H1 (cell line): ENCODE measurements around the gene MPST. TPM values are rescaled to one million over a fixed set of nuclear protein-coding genes. Genes with fewer than 3 reads are reported as not detected.

Source experiments
- CTCF ChIA-PET: fragments of 300-600 bp; sonication (Branson Sonifier 250); formaldehyde crosslinking; loops from one replicate; lab custom pipeline; 2021; ENCODE audit not compliant: partially characterized antibody; lab: Charles Lee
- POLR2A ChIA-PET: fragments of 300-600 bp; sonication (Branson Sonifier 250); formaldehyde crosslinking; loops from one replicate; lab custom pipeline; 2021; ENCODE audit warnings: inconsistent platforms; ENCODE audit not compliant: partially characterized antibody; lab: Charles Lee
- DNase-seq, 2 experiments: peaks; one replicate each; pipeline versions ENCODE4 v3.0.0 to v3.0.0-alpha.2; 2010 to 2022; ENCODE audit warnings: low spot score in 2 of 2, low read depth in 1 of 2, mixed read lengths in 1 of 2
- FAIRE-seq: peaks from 2 replicates; lab custom pipeline; 2011; peaks lifted over from hg19 to GRCh38; lab: Jason Lieb, UNC
- H2AFZ ChIP-seq: 2 replicates; pipeline ENCODE4 v1.8.1; 2012; ENCODE audit warnings: low read length, inconsistent platforms
- H2AK5ac ChIP-seq: 2 replicates; pipeline ENCODE4 v1.6.1; 2013; ENCODE audit warnings: low read depth, low read length
- H2BK120ac ChIP-seq: replicated peaks from 2 replicates; pipeline ENCODE3; 2013; ENCODE audit warnings: low read depth, low read length, inconsistent platforms
- H2BK12ac ChIP-seq: 2 replicates; pipeline ENCODE4 v1.6.1; 2013; ENCODE audit warnings: low read depth, low read length
- H2BK15ac ChIP-seq: 2 replicates; pipeline ENCODE4 v1.6.1; 2013; ENCODE audit warnings: low read length
- H2BK20ac ChIP-seq: 2 replicates; pipeline ENCODE4 v1.6.1; 2013; ENCODE audit warnings: low read length
- H2BK5ac ChIP-seq: 2 replicates; pipeline ENCODE4 v1.6.1; 2013; ENCODE audit warnings: low read depth, low read length
- H3K14ac ChIP-seq: 2 replicates; pipeline ENCODE4 v1.6.1; 2013; ENCODE audit warnings: inconsistent platforms; ENCODE audit not compliant: insufficient read length
- H3K18ac ChIP-seq: 2 replicates; pipeline ENCODE4 v1.6.1; 2013; ENCODE audit warnings: low read length; ENCODE audit errors: extremely low read depth
- H3K23ac ChIP-seq: 2 replicates; pipeline ENCODE4 v1.6.1; 2013; ENCODE audit warnings: inconsistent platforms; ENCODE audit not compliant: insufficient read length
- H3K23me2 ChIP-seq: 2 replicates; pipeline ENCODE4 v1.6.1; 2013; ENCODE audit warnings: low read depth, low read length
- H3K27ac ChIP-seq: 2 replicates; pipeline ENCODE4 v1.6.1; 2011; ENCODE audit warnings: low read depth, low read length, inconsistent platforms
- H3K27me3 ChIP-seq, 4 experiments: replicated peaks in 1 of 4; 1 replicate in 1 of 4; 2 replicates in 3 of 4; pipeline versions ENCODE4 v1.6.1 to v1.8.1; 2011 to 2013; ENCODE audit warnings: low read length in 3 of 4, mild to moderate bottlenecking in 3 of 4, inconsistent platforms in 2 of 4, mixed read lengths in 2 of 4, moderate library complexity in 1 of 4; ENCODE audit not compliant: control insufficient read depth in 3 of 4, insufficient read depth in 3 of 4; ENCODE audit errors: extremely low read depth in 1 of 4
- H3K36me3 ChIP-seq, 4 experiments: 2 replicates each; pipeline versions ENCODE4 v1.6.1 to v1.8.1; 2011 to 2013; ENCODE audit warnings: mild to moderate bottlenecking in 4 of 4, low read length in 3 of 4, moderate library complexity in 2 of 4, control low read depth in 1 of 4, inconsistent platforms in 1 of 4; ENCODE audit not compliant: insufficient read depth in 4 of 4, control insufficient read depth in 2 of 4
- H3K4ac ChIP-seq: replicated peaks from 2 replicates; pipeline ENCODE3; 2013; ENCODE audit warnings: low read length, low read depth, mixed read lengths, inconsistent platforms; ENCODE audit not compliant: insufficient read length
- H3K4me1 ChIP-seq, 4 experiments: replicated peaks in 1 of 4; 1 replicate in 1 of 4; 2 replicates in 3 of 4; pipeline versions ENCODE4 v1.6.1 to v1.8.1; 2011 to 2013; ENCODE audit warnings: low read length in 3 of 4, inconsistent platforms in 2 of 4, mixed read lengths in 1 of 4; ENCODE audit not compliant: insufficient read depth in 4 of 4, control insufficient read depth in 3 of 4
- H3K4me2 ChIP-seq, 2 experiments: 2 replicates each; pipeline versions ENCODE4 v1.6.1 to v1.8.1; 2011 to 2013; ENCODE audit warnings: low read depth in 2 of 2, low read length in 2 of 2, control low read depth in 1 of 2, inconsistent platforms in 1 of 2, mild to moderate bottlenecking in 1 of 2; ENCODE audit not compliant: insufficient read depth in 1 of 2
- H3K4me3 ChIP-seq, 4 experiments: fragments of 200-600, 300-600 bp in 1 of 4; sonication (generic), shearing (Covaris generic), sonication (Bioruptor Twin) in 1 of 4; 2 replicates each; pipeline versions ENCODE4 v1.5.1 to v1.8.1; 2011 to 2016; ENCODE audit warnings: low read length in 4 of 4, low read depth in 3 of 4, control low read depth in 2 of 4, inconsistent platforms in 2 of 4, mild to moderate bottlenecking in 2 of 4, mixed read lengths in 1 of 4, moderate library complexity in 1 of 4; ENCODE audit not compliant: insufficient read depth in 2 of 4; ENCODE audit errors: extremely low read depth in 1 of 4
- H3K56ac ChIP-seq: replicated peaks from 2 replicates; pipeline ENCODE3; 2013; ENCODE audit warnings: low read depth, mild to moderate bottlenecking, mixed read lengths, low read length, inconsistent platforms; ENCODE audit not compliant: insufficient read length
- H3K79me1 ChIP-seq: 2 replicates; pipeline ENCODE4 v1.6.1; 2013; ENCODE audit warnings: low read depth, low read length, control low read depth
- H3K79me2 ChIP-seq, 2 experiments: 2 replicates each; pipeline versions ENCODE4 v1.6.1 to v1.8.1; 2012 to 2013; ENCODE audit warnings: low read length in 2 of 2, mild to moderate bottlenecking in 2 of 2, inconsistent platforms in 1 of 2; ENCODE audit not compliant: insufficient read depth in 2 of 2, control insufficient read depth in 1 of 2
- H3K9ac ChIP-seq, 4 experiments: replicated peaks in 1 of 4; 1 replicate in 1 of 4; 2 replicates in 3 of 4; pipeline versions ENCODE4 v1.6.1 to v1.8.1; 2011 to 2013; ENCODE audit warnings: low read depth in 3 of 4, low read length in 3 of 4, control low read depth in 2 of 4, mild to moderate bottlenecking in 2 of 4, moderate library complexity in 2 of 4, inconsistent platforms in 1 of 4; ENCODE audit errors: extremely low read depth in 1 of 4
- H3K9me3 ChIP-seq, 2 experiments: 2 replicates each; pipeline versions ENCODE4 v1.6.1 to v1.8.1; 2012 to 2013; ENCODE audit warnings: mild to moderate bottlenecking in 2 of 2, moderate library complexity in 2 of 2, control low read depth in 1 of 2, inconsistent platforms in 1 of 2, low read depth in 1 of 2, low read length in 1 of 2, mixed read lengths in 1 of 2; ENCODE audit not compliant: insufficient read depth in 2 of 2
- H4K20me1 ChIP-seq, 2 experiments: replicated peaks in 1 of 2; 2 replicates each; pipeline versions ENCODE3 to v1.8.1; 2011 to 2013; ENCODE audit warnings: inconsistent platforms in 2 of 2, low read length in 2 of 2, mild to moderate bottlenecking in 1 of 2; ENCODE audit not compliant: insufficient read depth in 2 of 2, control insufficient read depth in 1 of 2
- H4K5ac ChIP-seq: 2 replicates; pipeline ENCODE4 v1.6.1; 2013; ENCODE audit warnings: low read length, low read depth, mixed read lengths, inconsistent platforms; ENCODE audit not compliant: insufficient read length
- H4K8ac ChIP-seq: 2 replicates; pipeline ENCODE4 v1.8.0; 2013; ENCODE audit warnings: mild to moderate bottlenecking, moderate library complexity, low read length, inconsistent platforms; ENCODE audit not compliant: insufficient read depth; ENCODE audit errors: extremely low read depth
- H4K91ac ChIP-seq: replicated peaks from 2 replicates; pipeline ENCODE3; 2013; ENCODE audit warnings: low read length, mixed read lengths, inconsistent platforms; ENCODE audit not compliant: insufficient read length
- CBX8 ChIP-seq: fragments of 300-800, 300-1000 bp; sonication (generic); IDR thresholded peaks from 2 replicates; pipeline ENCODE4 v1.7.1; 2016; ENCODE audit warnings: low read depth, low read length, borderline replicate concordance
- CTBP2 ChIP-seq: IDR thresholded peaks from 2 replicates; pipeline ENCODE4 v1.7.0; 2011; ENCODE audit warnings: borderline replicate concordance, mild to moderate bottlenecking, moderate library complexity, mixed read lengths, low read length; ENCODE audit not compliant: insufficient read depth, insufficient read length
- EGR1 ChIP-seq: IDR thresholded peaks from 2 replicates; pipeline ENCODE4 v1.6.1; 2011; ENCODE audit warnings: low read depth, low read length, borderline replicate concordance
- FOSL1 ChIP-seq: IDR thresholded peaks from 2 replicates; pipeline ENCODE4 v1.6.1; 2011; ENCODE audit warnings: mild to moderate bottlenecking, low read depth, low read length, moderate library complexity; ENCODE audit not compliant: insufficient read depth
- JUN ChIP-seq: IDR thresholded peaks from 2 replicates; pipeline ENCODE4 v1.6.1; 2011; ENCODE audit warnings: low read depth, mild to moderate bottlenecking, improper control_type of control experiment, low read length
- POLR2A ChIP-seq, 2 experiments: IDR thresholded peaks; 1 replicate in 1 of 2; 2 replicates in 1 of 2; pipeline ENCODE4 v1.6.1; 2011; ENCODE audit warnings: low read depth in 2 of 2, low read length in 2 of 2, mild to moderate bottlenecking in 2 of 2; ENCODE audit errors: control extremely low read depth in 1 of 2
- RNF2 ChIP-seq: fragments of 200-900, 300-1000 bp; sonication (generic); IDR thresholded peaks from 2 replicates; pipeline ENCODE4 v1.7.1; 2016; ENCODE audit warnings: borderline replicate concordance, low read depth, mild to moderate bottlenecking, antibody characterized with exemption, low read length; ENCODE audit not compliant: poor library complexity, severe bottlenecking; ENCODE audit errors: missing control alignments
- SAP30 ChIP-seq: fragments of 300-600 bp; sonication (generic); IDR thresholded peaks from 2 replicates; pipeline ENCODE4 v1.7.1; 2012; ENCODE audit warnings: low read length, moderate library complexity, mild to moderate bottlenecking, inconsistent platforms; ENCODE audit not compliant: insufficient read depth, insufficient replicate concordance
- SIN3A ChIP-seq, 2 experiments: IDR thresholded peaks in 1 of 2; conservative IDR thresholded peaks in 1 of 2; 2 replicates each; pipeline ENCODE4 v1.6.1; 2011 to 2012; ENCODE audit warnings: low read length in 2 of 2, improper control_type of control experiment in 1 of 2, low read depth in 1 of 2, mild to moderate bottlenecking in 1 of 2
- SP1 ChIP-seq: IDR thresholded peaks from 2 replicates; pipeline ENCODE4 v1.6.1; 2011; ENCODE audit warnings: low read depth, low read length
- TBP ChIP-seq: IDR thresholded peaks from 2 replicates; pipeline ENCODE4 v1.6.1; 2011; ENCODE audit warnings: low read depth, low read length, improper control_type of control experiment
- YY1 ChIP-seq: IDR thresholded peaks from 2 replicates; pipeline ENCODE4 v1.6.1; 2011; ENCODE audit warnings: low read depth, mild to moderate bottlenecking, low read length
- ZNF274 ChIP-seq: IDR thresholded peaks from 2 replicates; pipeline ENCODE4 v1.7.0; 2012; ENCODE audit warnings: low read length, borderline replicate concordance; ENCODE audit errors: extremely low read depth
- WGBS, 2 experiments: shearing (Covaris generic) in 1 of 2; methylation state at CpG; one replicate each; pipeline versions ENCODE4 v1.1.6 to v1.1.7; 2013 to 2015; ENCODE audit warnings: low lambda C conversion rate in 2 of 2, mixed read lengths in 2 of 2, inconsistent platforms in 1 of 2, low coverage in 1 of 2, missing lambda C conversion rate in 1 of 2; ENCODE audit not compliant: insufficient replicate concordance in 2 of 2, insufficient coverage in 1 of 2, insufficient read length in 1 of 2; ENCODE audit errors: extremely low coverage in 1 of 2, missing lambda C conversion rate in 1 of 2; 5-methylcytosine and 5-hydroxymethylcytosine counted together
- polyA plus RNA-seq, 7 experiments: library from polyadenylated mRNA; depleted of rRNA in 3 of 7; stranded (reverse) in 5 of 7; unstranded in 2 of 7; fragments of >200 nt in 5 of 7; fragments of 200-250 nt in 2 of 7; gene quantifications; 1 replicate in 5 of 7; 2 replicates in 1 of 7; 4 replicates in 1 of 7; pipeline versions ENCODE4 v1.2.1 to v1.2.3, GENCODE V29; 2011 to 2013; ENCODE audit warnings: missing spikeins in 2 of 7, mixed read lengths in 2 of 7
- total RNA-seq: library from RNA; stranded (reverse); fragmentation: NEBNext Ultra II Directional; extraction: Animal tissue kit (Norgen Biotek cat#: 25700); gene quantifications from 2 replicates; pipeline ENCODE4 v1.2.1, GENCODE V29; 2021

MPST gene
- total and polyA plus RNA-seq, 2 of the 8 experiments (the other 6 are each of a cell fraction or from before 2014, with no cell fraction given), result 86.0 to 124 TPM

GRCh38 chr22:37020192-37020479 is 594 bp downstream of the MPST start:
- Histone ChIP-seq H3K27ac (peak overlapping the region; percentile 89; the same call in 1 of the 2 replicates), H4K20me1 (peaks cover 12 to 30% of the 10 kb centered on the region in 2 experiments), H3K14ac (no peak overlapping the region), H3K4me1 (peaks cover 0 to 21% (median 11%) of the 10 kb centered on the region in 4 experiments; a peak in 6 of 7 replicates), H3K9me3 (no peaks in the 10 kb centered on the region), H3K4ac (peak overlapping the region; percentile 71), H3K79me2 (peaks cover 0 to 25% of the 10 kb centered on the region in 2 experiments; a peak in 3 of 4 replicates), H2BK20ac (no peak overlapping the region), H4K5ac (peak overlapping the region; percentile 73), H2AK5ac (no peak overlapping the region), H2BK15ac (peak overlapping the region; percentile 12; the same call in 1 of the 2 replicates), H3K56ac (no peak overlapping the region), H2BK5ac (0 out of 2 replicates have a peak overlapping the region, but pooled peaks have one; percentile 71), H2AFZ (peak overlapping the region; percentile 24; the same call in 1 of the 2 replicates), H3K23me2 (peaks cover 11% of the 10 kb centered on the region), H4K91ac (peak overlapping the region; percentile 65), H2BK120ac (no peak overlapping the region), H2BK12ac (peak overlapping the region; percentile 53; the same call in 1 of the 2 replicates), H3K27me3 (no peaks in the 10 kb centered on the region), H3K4me3 (peak overlapping the region; percentile 41 to 86 (median 72)), H3K23ac (no peak overlapping the region), H3K4me2 (peak overlapping the region; percentile 73 to 89), H3K9ac (peak overlapping the region in 3 of 4 experiments; percentile 48 to 88 (median 79); a peak in 5 of 7 replicates), H3K36me3 (peaks cover 0 to 22% (median 8%) of the 10 kb centered on the region in 4 experiments; a peak in 3 of 8 replicates), H4K8ac (no peak overlapping the region), H3K79me1 (peaks cover 8% of the 10 kb centered on the region), H3K18ac (peak overlapping the region; percentile 10)
- POLR2A ChIA-PET, result interaction anchor here (1.4 to 4.3 kb wide), 7 partner anchors 10 to 60 kb away, joined by 3 to 33 read pairs (median 5); no protein-coding TSS in a partner anchor
- WGBS, 2 experiments, result 19% methylated on average over 5 of the region's 5 CpGs; no CpG with 5 or more reads in 1 of the 2 experiments
- DNase-seq (no peak), FAIRE-seq (no peak)
- CTCF ChIA-PET, result interaction anchor here (0.6 to 5.4 kb wide), 8 partner anchors 9 to 1764 kb away, joined by 3 to 37 read pairs (median 4); no protein-coding TSS in a partner anchor
- no peak for TF ChIP-seq POLR2A (IDR thresholded peaks at IDR 0.05; ENCODE audit: control extremely low read depth in 1 of 2, low read depth in 2 of 2, low read length in 2 of 2)
- TF ChIP-seq SIN3A (conservative IDR thresholded peaks at IDR 0.05 in 1 of 2, IDR thresholded peaks at IDR 0.05 in 1 of 2; ENCODE audit: low read depth in 1 of 2, low read length in 2 of 2), result no peak
- no peak for TF ChIP-seq EGR1
- TF ChIP-seq FOSL1, result no peak
- no peak for TF ChIP-seq YY1
- no peak for TF ChIP-seq ZNF274
- TF ChIP-seq JUN, result no peak
- no peak for TF ChIP-seq RNF2
- TF ChIP-seq SAP30, result no peak
- TF ChIP-seq SP1, result no peak
- no peak for TF ChIP-seq TBP
- TF ChIP-seq CBX8, result no peak
- no peak for TF ChIP-seq CTBP2
